ENCODE measurements around the gene ZNF48.

Gene ZNF48

DNA sequence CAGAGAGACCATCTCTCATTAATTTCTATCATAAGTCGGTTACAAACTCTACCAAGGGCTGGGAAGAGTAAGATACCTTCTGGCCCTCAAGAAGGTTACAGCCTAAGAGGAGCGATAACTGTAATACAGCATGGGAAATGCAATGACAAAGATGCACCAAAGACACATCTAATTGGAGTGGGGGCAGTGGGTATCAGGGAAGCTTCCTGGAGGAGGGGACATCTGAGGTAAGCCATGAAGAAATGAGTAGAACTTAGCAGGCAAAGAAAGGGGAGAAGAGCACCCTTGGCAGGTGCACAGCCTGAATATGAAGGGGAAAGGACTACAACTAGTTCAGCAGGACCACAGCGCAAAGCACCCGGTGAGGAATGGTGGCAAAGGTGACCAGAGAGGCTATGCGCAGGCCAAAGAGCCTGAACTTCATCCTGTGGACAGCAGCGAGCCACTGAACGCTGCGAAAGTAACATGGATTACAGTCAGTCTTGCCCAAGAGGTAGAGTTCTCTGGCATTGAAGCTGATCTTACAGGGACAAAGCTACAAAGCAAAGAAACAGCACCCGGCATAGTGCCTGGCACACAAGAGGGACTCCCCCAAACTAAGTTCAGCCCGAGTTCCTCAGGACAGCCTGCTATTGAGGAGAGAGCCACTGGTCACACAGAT, 27.7 kb upstream of the ZNF48 start:
- no peak for ATAC-seq
- TF ChIP-seq, protein P1, sequence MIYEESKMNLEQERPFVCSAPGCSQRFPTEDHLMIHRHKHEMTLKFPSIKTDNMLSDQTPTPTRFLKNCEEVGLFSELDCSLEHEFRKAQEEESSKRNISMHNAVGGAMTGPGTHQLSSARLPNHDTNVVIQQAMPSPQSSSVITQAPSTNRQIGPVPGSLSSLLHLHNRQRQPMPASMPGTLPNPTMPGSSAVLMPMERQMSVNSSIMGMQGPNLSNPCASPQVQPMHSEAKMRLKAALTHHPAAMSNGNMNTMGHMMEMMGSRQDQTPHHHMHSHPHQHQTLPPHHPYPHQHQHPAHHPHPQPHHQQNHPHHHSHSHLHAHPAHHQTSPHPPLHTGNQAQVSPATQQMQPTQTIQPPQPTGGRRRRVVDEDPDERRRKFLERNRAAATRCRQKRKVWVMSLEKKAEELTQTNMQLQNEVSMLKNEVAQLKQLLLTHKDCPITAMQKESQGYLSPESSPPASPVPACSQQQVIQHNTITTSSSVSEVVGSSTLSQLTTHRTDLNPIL (CRISPR knock-in tag; IDR thresholded peaks at IDR 0.05; ENCODE audit: low read depth): no peak
- no peak for TF ChIP-seq TCF4 (CRISPR knock-in tag; IDR thresholded peaks at IDR 0.05; ENCODE audit: borderline replicate concordance)
- no peak for TF ChIP-seq TOX (CRISPR knock-in tag; IDR thresholded peaks at IDR 0.05; ENCODE audit: borderline replicate concordance)
- TF ChIP-seq, protein P2, sequence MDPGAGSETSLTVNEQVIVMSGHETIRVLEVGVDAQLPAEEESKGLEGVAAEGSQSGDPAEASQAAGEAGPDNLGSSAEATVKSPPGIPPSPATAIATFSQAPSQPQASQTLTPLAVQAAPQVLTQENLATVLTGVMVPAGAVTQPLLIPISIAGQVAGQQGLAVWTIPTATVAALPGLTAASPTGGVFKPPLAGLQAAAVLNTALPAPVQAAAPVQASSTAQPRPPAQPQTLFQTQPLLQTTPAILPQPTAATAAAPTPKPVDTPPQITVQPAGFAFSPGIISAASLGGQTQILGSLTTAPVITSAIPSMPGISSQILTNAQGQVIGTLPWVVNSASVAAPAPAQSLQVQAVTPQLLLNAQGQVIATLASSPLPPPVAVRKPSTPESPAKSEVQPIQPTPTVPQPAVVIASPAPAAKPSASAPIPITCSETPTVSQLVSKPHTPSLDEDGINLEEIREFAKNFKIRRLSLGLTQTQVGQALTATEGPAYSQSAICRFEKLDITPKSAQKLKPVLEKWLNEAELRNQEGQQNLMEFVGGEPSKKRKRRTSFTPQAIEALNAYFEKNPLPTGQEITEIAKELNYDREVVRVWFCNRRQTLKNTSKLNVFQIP (CRISPR knock-in tag; IDR thresholded peaks at IDR 0.05; ENCODE audit: borderline replicate concordance, low read depth): no peak
- no peak for TF ChIP-seq ZNF8 (CRISPR knock-in tag; IDR thresholded peaks at IDR 0.05)
- TF ChIP-seq, protein P3, sequence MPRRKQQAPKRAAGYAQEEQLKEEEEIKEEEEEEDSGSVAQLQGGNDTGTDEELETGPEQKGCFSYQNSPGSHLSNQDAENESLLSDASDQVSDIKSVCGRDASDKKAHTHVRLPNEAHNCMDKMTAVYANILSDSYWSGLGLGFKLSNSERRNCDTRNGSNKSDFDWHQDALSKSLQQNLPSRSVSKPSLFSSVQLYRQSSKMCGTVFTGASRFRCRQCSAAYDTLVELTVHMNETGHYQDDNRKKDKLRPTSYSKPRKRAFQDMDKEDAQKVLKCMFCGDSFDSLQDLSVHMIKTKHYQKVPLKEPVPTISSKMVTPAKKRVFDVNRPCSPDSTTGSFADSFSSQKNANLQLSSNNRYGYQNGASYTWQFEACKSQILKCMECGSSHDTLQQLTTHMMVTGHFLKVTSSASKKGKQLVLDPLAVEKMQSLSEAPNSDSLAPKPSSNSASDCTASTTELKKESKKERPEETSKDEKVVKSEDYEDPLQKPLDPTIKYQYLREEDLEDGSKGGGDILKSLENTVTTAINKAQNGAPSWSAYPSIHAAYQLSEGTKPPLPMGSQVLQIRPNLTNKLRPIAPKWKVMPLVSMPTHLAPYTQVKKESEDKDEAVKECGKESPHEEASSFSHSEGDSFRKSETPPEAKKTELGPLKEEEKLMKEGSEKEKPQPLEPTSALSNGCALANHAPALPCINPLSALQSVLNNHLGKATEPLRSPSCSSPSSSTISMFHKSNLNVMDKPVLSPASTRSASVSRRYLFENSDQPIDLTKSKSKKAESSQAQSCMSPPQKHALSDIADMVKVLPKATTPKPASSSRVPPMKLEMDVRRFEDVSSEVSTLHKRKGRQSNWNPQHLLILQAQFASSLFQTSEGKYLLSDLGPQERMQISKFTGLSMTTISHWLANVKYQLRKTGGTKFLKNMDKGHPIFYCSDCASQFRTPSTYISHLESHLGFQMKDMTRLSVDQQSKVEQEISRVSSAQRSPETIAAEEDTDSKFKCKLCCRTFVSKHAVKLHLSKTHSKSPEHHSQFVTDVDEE (CRISPR knock-in tag; IDR thresholded peaks at IDR 0.05): no peak
- no peak for TF ChIP-seq CSDC2 (CRISPR knock-in tag; IDR thresholded peaks at IDR 0.05)
- no peak for TF ChIP-seq ESRRG (CRISPR knock-in tag; IDR thresholded peaks at IDR 0.05)
- TF ChIP-seq, protein P4, sequence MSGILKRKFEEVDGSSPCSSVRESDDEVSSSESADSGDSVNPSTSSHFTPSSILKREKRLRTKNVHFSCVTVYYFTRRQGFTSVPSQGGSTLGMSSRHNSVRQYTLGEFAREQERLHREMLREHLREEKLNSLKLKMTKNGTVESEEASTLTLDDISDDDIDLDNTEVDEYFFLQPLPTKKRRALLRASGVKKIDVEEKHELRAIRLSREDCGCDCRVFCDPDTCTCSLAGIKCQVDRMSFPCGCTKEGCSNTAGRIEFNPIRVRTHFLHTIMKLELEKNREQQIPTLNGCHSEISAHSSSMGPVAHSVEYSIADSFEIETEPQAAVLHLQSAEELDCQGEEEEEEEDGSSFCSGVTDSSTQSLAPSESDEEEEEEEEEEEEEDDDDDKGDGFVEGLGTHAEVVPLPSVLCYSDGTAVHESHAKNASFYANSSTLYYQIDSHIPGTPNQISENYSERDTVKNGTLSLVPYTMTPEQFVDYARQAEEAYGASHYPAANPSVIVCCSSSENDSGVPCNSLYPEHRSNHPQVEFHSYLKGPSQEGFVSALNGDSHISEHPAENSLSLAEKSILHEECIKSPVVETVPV (CRISPR knock-in tag; IDR thresholded peaks at IDR 0.05): no peak
- TF ChIP-seq RARB (CRISPR knock-in tag; IDR thresholded peaks at IDR 0.05): no peak
- TF ChIP-seq ARNTL (CRISPR knock-in tag; IDR thresholded peaks at IDR 0.05; ENCODE audit: borderline replicate concordance, low read depth): no peak
- no peak for TF ChIP-seq ISL1 (CRISPR knock-in tag; IDR thresholded peaks at IDR 0.05)
- TF ChIP-seq, protein P5, sequence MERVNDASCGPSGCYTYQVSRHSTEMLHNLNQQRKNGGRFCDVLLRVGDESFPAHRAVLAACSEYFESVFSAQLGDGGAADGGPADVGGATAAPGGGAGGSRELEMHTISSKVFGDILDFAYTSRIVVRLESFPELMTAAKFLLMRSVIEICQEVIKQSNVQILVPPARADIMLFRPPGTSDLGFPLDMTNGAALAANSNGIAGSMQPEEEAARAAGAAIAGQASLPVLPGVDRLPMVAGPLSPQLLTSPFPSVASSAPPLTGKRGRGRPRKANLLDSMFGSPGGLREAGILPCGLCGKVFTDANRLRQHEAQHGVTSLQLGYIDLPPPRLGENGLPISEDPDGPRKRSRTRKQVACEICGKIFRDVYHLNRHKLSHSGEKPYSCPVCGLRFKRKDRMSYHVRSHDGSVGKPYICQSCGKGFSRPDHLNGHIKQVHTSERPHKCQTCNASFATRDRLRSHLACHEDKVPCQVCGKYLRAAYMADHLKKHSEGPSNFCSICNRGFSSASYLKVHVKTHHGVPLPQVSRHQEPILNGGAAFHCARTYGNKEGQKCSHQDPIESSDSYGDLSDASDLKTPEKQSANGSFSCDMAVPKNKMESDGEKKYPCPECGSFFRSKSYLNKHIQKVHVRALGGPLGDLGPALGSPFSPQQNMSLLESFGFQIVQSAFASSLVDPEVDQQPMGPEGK (CRISPR knock-in tag; IDR thresholded peaks at IDR 0.05; ENCODE audit: borderline replicate concordance): no peak
- TF ChIP-seq ZNF565 (CRISPR knock-in tag; conservative IDR thresholded peaks at IDR 0.05; ENCODE audit: low read depth): no peak

DNA sequence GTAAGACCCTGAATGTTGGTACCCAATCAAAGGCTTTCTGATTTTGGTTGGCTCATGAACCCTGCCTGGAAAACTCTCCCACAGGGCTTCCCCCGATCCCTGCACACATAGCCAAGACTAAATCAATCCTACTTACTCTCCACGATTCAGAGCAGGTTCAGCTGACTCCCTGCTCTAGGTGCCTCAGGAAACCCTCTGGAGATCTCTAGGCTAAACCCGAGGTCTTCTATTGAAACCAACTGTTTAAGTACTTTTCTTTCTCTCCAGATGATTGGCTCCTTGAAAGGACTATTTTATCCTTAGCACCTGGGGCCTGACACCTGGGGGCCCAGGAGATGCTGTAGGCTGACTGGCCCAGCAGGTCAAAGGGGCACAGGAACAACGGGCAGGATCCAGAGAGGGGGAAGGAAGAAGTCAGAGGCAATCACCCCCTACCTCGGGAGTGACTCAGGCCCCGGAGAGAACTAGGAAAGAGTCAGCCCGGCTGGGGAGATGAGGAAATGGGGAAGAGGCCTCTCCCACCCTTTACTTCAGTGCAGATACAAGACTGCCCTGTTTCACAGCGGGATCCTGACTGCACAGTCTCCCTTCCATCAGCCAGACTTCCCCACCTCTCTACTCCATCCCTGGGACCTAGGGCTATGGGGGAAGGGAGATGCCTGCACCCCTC, 27.0 kb upstream of the ZNF48 start:
- ATAC-seq: no peak
- no peak for TF ChIP-seq TOX (CRISPR knock-in tag; IDR thresholded peaks at IDR 0.05; ENCODE audit: borderline replicate concordance)
- TF ChIP-seq SNAI2 (CRISPR knock-in tag; IDR thresholded peaks at IDR 0.05): no peak
- no peak for TF ChIP-seq OSR1 (CRISPR knock-in tag; IDR thresholded peaks at IDR 0.05)
- TF ChIP-seq TCF4 (CRISPR knock-in tag; IDR thresholded peaks at IDR 0.05; ENCODE audit: borderline replicate concordance): no peak

DNA sequence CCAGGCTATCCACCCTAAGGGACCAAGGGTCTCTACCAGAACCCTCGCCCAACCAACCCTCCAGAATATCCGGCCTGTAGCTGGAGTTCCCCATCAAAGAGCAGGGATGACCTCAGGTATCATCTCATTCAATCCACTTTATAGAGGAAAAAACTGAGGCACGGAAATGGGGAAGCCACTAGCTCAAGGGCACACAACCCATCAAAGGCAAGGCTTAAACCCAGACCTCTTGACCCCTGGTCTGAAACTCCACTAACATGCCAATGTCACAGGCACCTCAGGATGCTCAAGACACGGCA, 26.5 kb upstream of the ZNF48 start:
- no peak for ATAC-seq
- TF ChIP-seq ISL1 (CRISPR knock-in tag; IDR thresholded peaks at IDR 0.05): no peak

All from SK-N-SH treated with all-trans-retinoic acid at 6 μM for 48 hours (cell line).